Activated CD4-positive, alpha-beta T cell treated with anti-CD3 and anti-CD28 coated beads, Interleukin-2, amount 50 U/mL, for 24 hours (primary cell): ENCODE results near the gene SMYD4.
A peak's percentile ranks its signal among the peaks of the same experiment; 100 is the strongest.
"Not testable (repeated sequence)": the region's sequence is repeated elsewhere in the genome, so short reads cannot be mapped to it uniquely, and the experiment has no call there.

Experiments
- DNase-seq, 2 donors: peaks; one replicate each; pipeline ENCODE4 v3.0.0-alpha.2; 2020; ENCODE audit warnings: low read depth in 1 of 2, low spot score in 1 of 2

The SMYD4 gene

DNA sequence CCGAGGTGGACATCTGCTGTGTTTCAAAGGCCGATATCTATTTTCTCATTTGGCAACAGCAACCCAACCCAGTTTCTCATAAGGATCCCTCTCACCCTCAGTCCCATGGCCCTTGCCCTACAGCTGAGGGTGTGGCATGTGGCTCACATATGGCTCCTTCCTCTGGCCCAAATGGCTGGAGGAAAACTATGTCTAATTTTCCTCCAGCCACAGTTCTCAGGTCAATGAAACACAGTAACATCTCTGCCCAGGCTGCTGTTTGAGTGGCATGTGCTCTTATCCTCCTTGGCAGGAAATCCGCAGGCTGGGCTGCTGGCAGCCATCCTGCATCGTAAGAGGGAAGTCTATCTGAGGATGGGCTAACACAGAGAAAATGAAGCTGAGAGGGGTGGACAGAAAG lies 43.8 kb downstream of the SMYD4 start:
- DNase-seq: no peak

DNA sequence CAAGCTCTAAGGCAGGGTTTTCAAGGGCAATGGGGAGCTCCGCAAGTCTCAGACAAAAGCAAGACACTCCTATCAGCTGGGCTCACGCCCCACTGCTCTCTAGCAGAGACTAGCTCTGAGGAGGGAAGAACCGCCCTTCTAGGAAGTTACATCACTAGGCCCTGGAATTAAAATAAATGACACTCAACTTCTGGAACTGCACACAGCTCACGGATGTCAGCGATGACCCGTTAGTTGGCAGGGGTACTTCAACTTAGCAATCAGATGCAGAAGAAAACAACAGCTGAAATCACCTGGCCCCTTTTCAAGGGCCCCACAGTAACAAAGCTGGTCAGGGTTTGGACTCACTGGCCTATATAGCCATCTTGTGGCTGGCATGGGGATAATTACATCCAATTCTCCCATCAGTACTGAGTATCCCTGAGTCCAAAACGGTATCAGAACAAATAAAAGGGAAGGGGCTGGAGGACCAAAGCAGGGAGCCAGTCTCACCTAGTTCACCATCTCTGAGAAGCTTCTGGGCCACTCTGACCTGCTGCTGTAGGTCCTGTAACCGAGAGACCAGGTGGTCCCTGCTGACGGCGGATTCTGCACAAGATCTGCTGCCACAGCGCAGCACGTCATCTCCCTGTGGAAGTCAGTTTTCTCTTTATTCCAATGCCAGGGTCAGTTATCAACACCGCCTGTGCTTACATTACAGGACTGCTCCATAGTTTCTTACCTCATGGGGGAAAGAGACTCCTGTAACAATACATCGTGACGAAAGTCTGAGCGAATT lies 45.7 kb downstream of the SMYD4 start:
- DNase-seq: no peak

DNA sequence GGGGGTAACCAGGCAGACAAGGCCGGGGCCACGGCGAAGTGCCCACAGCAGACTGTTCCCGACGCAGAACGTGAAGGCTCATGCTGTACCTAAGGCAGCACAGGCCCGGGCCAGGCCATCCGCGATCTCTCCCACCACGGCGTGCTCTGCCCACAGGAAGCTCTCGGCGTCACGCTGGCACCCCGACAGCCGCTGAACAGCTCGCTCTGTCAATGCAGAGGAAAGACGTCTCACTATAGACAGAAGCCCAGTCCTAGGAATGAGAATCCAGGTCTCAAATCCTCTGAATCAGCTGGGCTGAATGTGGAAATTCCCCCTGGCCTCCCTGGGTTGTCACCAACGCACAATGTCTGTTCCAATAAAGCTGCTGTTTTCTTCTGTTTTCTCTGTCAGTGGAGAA lies 46.4 kb downstream of the SMYD4 start:
- no peak for DNase-seq

DNA sequence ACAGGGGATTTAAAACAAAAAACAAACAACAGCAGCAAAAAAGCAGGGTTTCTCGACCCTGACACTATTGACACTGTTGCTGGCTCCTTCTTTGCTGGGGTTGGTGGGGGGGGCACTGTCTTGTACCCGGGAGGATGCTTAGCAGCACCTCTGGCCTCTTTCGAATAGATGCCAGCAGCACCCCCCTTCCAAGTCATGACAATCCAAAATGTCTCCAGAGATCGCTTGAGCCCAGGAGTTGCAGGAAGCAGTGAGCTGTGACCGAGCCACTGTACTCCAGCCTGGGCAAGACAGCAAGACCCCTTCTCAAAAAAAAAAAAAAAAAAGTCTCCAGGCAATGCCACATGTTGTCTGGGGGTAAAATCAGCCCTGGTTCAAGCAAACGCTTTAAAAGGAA lies 47.5 kb downstream of the SMYD4 start:
- no peak for DNase-seq

DNA sequence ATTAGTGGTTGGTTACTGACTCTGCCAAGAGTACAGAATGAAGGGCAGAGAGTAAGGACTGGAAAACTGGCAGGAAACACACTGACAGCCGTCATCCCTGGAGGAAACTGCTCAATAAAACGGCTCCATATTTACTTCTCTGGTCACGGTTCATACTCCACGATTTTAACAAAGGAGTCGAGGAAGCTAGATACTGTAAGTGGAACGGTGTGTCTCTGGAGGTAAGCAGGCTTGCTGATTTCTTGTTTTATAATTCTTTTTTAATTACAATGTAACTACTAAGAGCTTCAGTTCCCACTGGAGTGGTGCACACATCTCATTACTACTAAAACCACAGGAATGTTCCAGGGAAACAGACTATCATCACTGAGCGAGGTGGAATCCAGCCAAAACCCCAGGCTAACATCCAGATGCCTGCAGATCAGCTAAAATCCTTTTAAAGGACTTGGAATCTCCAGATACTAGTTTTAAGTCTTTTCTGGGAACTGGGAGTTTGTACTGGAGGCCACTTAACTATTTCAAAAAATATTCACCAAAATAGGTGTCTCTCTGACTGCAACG lies 50.1 kb downstream of the SMYD4 start:
- DNase-seq: no peak

DNA sequence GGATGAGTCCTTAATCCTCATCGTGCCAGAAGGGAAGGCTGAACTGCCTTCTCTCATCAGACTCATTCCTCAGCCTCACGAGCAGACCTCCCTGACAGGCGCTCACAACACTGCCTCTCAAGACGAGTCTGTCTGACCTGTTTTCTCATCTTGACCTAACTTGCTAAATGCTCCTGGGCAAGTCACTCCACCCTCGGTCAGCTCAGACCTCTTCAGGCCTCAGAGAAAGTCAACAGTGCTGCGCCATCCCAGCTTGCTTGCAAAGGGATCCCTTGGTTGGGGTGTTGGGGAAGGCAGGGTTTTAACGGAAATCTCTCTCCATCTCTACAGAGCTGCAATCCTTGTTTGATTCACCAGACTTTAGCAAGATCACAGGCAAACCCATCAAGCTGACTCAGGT lies 52.8 kb downstream of the SMYD4 start:
- DNase-seq: no peak

DNA sequence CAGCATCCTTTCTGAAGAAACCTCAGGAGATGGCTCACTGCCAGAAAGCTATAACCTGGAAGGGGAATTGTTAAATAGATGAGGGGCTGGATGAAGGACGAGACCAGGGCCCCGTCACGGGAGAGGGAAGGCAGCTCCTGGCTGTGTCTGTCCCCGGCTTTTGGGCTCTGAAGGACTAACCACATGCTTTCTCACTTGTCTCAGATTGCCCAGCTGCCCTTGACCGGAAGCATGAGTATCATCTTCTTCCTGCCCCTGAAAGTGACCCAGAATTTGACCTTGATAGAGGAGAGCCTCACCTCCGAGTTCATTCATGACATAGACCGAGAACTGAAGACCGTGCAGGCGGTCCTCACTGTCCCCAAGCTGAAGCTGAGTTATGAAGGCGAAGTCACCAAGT lies 53.4 kb downstream of the SMYD4 start:
- DNase-seq: no peak

DNA sequence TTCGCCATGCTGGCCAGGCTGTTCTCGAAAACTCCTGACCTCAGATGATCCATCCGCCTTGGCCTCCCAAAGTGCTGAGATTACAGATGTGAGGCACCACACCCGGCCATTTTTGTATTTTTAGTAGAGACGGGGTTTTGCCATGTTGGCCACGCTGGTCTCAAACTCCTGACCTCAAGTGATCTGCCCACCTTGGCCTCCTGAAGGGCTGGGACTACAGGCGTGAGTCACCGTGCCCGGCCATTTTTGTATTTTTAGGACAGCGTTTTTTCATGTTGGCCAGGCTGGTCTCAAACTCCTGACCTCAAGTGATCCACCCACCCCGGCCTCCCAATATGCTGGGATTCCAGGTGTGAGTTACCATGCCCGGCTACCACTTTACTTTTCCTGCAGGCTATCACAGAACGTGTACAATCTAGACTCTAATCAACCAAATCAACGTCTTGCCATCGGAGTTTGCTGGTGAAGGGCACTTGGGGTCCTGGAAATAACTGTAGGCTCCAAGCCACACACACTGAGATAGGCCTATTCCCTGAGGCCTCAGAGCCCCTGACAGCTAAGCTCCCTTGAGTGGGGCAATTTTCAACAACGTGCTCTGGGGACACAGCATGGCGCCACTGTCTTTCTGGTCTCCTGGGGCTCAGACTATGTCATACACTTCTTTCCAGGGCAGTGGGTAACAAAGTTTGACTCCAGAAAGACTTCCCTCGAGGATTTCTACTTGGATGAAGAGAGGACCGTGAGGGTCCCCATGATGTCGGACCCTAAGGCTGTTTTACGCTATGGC lies 55.1 kb downstream of the SMYD4 start:
- no peak for DNase-seq

DNA sequence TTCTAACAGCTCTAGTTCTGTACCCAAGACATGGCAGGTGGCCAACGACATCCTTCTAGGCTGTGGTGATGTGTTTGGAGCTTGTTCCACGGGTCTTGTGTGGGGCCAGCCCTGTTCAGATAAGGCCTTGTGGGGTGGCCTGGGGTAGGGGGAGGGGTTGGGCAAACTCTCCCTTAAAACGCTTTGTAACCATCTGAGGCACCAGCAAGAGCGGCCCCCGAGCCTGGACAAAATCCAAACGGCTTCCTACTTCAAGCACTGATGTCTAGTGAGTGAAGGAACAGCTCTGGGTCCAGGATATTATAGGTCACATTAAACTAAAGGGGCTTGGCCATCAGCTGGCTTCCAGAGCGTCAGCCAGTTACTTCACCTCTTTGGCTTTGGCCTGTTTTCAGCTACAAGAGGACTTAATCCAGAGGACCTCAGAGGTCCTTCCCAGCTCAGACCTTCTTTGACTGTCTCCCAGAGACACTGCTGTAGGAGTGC lies 56.0 kb downstream of the SMYD4 start:
- DNase-seq: no peak

DNA sequence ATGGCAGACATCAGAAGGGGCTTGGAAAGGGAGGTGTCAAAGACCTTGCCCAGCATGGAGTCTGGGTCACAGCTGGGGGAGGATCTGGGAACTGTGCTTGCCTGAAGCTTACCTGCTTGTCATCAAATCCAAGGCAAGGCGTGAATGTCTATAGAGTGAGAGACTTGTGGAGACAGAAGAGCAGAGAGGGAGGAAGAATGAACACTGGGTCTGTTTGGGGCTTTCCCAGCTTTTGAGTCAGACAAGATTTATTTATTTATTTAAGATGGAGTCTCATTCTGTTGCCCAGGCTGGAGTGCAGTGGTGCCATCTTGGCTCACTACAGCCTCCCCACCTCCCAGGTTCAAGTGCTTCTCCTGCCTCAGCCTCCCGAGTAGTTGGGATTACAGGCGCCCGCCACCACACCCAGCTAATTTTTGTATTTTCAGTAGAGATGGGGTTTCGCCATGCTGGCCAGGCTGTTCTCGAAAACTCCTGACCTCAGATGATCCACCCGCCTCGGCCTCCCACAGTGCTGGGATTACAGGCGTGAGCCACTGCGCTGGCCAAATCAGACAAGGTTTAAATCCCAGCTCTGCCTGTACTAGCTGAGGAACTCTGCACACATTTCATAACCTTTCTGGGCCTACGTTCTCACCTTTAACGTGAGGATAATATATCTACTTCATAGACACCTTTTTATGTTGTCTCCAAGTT lies 56.6 kb downstream of the SMYD4 start:
- not testable (repeated sequence) for DNase-seq

DNA sequence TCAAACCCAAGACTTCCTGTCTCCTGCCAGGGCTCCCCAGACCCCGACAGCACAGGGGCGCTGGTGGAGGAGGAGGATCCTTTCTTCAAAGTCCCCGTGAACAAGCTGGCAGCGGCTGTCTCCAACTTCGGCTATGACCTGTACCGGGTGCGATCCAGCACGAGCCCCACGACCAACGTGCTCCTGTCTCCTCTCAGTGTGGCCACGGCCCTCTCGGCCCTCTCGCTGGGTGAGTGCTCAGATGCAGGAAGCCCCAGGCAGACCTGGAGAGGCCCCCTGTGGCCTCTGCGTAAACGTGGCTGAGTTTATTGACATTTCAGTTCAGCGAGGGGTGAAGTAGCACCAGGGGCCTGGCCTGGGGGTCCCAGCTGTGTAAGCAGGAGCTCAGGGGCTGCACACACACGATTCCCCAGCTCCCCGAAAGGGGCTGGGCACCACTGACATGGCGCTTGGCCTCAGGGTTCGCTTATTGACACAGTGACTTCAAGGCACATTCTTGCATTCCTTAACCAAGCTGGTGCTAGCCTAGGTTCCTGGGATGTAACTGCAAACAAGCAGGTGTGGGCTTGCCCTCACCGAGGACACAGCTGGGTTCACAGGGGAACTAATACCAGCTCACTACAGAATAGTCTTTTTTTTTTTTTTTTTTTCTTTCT lies 59.8 kb downstream of the SMYD4 start:
- DNase-seq: no peak

DNA sequence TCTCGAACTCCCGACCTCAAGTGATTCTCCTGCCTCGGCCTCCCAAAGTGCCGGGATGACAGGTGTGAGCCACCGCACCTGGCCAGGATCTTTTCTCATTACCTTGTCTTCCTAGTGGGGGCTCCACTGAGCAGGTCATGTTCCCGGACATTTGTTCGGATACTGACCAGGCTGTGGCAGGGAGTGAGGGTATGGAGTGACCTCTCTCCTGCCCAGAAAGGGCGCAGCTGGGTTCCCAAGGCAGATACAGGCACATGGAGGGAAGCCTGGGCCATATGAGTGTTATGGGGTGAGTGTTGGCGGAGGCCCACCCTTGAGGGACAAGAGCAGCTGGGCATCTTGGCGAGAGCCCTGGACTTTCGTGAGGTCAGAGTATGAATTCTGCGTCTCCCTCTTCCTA lies 62.3 kb downstream of the SMYD4 start:
- DNase-seq: no peak

DNA sequence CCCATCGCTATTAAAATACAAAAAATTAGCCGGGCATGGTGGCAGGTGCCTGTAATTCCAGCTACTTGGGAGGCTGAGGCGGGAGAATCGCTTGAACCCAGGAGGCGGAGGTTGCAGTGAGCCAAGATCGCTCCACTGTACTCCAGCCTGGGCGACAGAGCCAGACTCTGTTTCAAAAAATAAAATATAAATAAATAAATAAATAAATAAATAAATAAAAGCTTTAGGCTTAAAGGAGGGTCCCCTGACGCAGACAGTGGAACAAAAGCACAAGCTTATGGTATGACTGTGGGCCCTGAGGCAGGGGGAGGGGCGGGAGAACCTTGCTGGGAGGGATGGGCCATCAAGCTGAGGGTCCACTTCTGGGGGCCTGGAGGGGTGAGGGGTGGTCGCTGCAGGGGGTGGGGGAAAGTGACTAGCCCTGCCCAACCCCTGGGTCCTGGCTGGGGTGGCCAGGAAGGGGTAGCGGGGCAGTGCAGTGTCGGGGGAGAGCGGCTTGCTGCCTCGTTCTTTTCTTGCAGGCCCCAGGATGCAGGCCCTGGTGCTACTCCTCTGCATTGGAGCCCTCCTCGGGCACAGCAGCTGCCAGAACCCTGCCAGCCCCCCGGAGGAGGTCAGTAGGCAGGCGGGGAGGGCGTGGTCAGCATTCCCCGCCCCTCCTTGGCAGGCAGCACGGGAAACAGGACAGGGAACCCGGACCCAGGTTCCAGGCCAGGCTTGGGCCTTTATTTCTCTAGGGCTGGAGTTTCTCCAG lies 63.1 kb downstream of the SMYD4 start:
- no peak for DNase-seq

DNA sequence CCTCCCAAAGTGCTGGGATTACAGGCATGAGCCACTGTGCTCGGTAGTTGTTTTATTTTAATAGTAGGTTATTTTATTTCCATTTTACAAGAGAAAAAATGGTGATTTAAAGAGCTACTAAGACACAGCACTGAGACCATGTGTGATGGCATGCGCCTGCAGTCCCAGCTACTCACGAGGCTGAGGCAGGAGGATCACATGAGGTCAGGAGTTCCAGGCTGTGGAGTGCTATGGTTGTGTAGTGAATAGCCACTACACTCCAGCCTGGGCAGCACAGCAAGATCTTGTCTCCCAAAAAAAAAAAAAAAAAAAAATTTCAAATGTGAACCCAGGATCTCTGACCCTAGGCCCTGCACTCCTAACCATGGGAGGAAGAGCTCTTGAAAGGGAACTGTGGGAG lies 64.1 kb downstream of the SMYD4 start:
- DNase-seq: no peak

DNA sequence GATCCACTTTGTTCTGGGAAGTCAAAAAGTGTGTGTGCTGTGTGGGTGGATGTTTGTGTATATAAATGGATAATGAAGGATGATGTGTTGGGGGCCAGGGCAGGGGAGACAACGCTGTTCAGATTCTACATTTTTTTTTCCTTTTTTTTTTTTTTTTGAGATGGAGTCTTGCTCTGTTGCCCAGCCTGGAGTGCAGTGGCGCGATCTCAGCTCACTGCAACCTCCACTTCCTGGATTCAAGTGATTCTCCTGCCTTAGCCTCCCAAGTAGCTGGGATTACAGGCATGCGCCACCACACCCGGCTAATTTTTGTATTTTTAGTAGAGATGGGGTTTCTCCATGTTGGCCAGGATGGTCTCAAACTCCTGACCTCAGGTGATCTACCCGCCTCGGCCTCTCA lies 65.0 kb downstream of the SMYD4 start:
- not testable (repeated sequence) for DNase-seq

DNA sequence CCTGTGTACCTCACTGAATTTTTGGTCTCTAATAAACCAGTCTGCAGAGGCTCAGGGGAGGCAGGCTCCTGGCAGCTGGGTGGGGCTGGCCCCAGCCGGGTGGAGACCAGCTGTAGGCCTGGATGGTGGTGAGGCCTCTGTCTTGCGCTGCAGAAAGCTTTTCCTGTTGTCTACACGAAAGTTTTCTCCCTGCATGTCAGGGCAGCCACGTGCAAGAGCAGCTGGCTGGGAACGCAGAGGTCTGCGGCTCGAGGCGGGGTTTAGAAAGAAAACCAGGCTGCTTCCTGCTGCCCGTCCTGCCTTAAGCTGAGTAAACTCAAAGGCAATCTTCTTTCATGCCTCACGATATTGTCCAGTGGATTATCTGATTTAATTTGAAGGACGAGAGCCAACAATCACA lies 65.4 kb downstream of the SMYD4 start:
- peak; percentile 9 to 17 for DNase-seq

DNA sequence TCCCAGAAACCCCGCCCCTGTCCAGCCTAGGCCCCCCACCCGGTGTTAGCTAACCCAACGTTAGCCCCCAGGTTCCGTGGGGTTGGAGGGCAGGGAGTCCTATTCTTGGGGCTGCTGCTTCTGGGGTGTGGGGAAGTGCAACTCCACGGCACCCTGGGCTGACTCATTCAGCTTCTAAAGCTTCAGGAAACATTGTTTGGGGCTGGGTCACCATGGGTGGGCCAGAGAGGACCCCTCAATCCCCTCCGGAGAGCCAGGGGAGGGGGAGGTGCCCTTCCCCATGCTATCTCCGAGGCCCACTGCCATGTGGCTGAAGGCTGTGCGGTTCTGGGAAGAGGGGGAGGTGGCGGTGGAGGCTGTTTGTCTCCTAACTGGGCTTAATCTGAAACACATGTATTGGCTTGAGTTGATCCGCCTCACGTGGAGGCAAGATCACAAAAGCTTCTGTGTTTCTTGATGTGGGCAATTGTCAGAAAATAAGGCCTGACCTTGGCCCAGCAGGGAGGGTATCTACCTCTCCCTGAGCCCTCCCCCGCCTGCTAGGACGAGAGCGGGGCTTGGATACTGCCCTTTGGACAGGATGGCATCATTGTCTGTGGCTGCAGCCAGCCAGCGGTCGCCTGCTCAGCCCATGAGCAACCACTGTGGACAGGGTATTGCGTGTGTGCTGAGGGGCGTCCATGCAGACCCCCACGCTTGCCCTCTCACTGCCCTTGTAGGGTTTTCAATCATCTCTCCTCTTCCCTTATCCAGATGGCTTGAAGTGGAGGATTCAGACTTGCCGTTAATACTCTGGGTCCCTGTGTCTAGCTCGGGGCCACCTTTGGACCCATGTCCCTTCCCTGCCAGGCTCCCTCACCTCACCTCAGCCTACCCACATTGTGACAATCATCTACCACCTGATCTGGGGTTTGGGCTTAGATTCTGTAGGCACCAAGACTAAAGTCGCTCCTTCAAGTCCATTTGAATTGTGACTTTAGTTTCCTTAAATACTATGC lies 66.5 kb downstream of the SMYD4 start:
- DNase-seq: no peak

DNA sequence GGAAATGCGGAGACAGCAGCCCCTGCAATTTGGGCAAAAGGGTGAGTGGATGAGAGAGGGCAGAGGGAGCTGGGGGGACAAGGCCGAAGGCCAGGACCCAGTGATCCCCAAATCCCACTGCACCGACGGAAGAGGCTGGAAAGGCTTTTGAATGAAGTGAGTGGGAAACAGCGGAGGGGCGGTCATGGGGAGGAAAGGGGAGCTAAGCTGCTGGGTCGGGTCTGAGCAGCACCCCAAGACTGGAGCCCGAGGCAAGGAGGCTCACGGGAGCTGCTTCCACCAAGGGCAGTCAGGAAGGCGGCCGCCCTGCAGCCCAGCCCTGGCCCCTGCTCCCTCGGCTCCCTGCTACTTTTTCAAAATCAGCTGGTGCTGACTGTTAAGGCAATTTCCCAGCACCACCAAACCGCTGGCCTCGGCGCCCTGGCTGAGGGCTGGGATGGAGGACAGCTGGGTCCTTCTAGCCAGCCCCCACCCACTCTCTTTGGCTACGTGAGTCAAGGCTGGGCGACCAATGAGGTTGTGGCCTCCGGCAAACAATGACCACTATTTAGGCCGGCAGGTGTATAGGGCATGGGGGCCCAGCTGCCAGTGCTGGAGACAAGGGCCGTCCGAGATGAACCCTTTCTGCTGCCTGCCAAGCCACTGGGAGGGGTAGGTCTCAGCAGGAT lies 67.3 kb downstream of the SMYD4 start:
- no peak for DNase-seq

DNA sequence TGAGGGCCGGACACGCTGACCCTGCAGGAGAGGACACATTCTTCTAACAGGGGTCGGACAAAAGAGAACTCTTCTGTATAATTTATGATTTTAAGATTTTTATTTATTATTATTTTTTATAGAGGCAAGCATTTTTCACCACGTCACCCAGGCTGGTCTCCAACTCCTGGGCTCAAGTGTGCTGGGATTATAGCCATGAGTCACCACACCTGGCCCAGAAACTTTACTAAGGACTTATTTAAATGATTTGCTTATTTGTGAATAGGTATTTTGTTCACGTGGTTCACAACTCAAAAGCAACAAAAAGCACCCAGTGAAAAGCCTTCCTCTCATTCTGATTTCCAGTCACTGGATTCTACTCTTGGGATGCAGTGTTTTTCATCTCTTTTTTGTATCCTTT lies 70.2 kb downstream of the SMYD4 start:
- DNase-seq: no peak
